HG03575 (cell line): ENCODE data around the gene HOXA5.

Experiments
- ATAC-seq: cut with Tn5 transposase; IDR thresholded peaks from one replicate; pipeline ENCODE4 v1.9.1; 2021; ENCODE audit not compliant: unreplicated experiment, insufficient number of reproducible peaks, low FRiP score; ENCODE audit errors: extremely low read depth

Gene HOXA5

GRCh38 chr7:27126596-27127327 lies 16.7 kb downstream of the HOXA5 start:
- no peak for ATAC-seq

GRCh38 chr7:27125986-27126394 lies 17.5 kb downstream of the HOXA5 start:
- no peak for ATAC-seq

- ATAC-seq: no peak
These were observed 18.4 kb downstream of the HOXA5 start for GRCh38 chr7:27124902-27125689.

GRCh38 chr7:27124096-27124901 lies 19.2 kb downstream of the HOXA5 start:
- ATAC-seq: no peak

- no peak for ATAC-seq
These were observed 19.9 kb downstream of the HOXA5 start for GRCh38 chr7:27123477-27124053.

- ATAC-seq: no peak
These were observed 20.4 kb downstream of the HOXA5 start for GRCh38 chr7:27123007-27123476.

GRCh38 chr7:27122077-27122910 lies 21.2 kb downstream of the HOXA5 start:
- ATAC-seq: no peak

GRCh38 chr7:27121684-27122076 lies 21.8 kb downstream of the HOXA5 start:
- no peak for ATAC-seq

- no peak for ATAC-seq
These were observed 24.0 kb downstream of the HOXA5 start for GRCh38 chr7:27119412-27119911.

GRCh38 chr7:27118580-27118979 lies 24.9 kb downstream of the HOXA5 start:
- no peak for ATAC-seq

- ATAC-seq: no peak
These were observed 25.5 kb downstream of the HOXA5 start for GRCh38 chr7:27117887-27118491.

GRCh38 chr7:27116962-27117886 lies 26.3 kb downstream of the HOXA5 start:
- ATAC-seq: no peak

- ATAC-seq: no peak
These were observed 27.2 kb downstream of the HOXA5 start for GRCh38 chr7:27116031-27116961.

GRCh38 chr7:27115221-27116026 lies 28.1 kb downstream of the HOXA5 start:
- no peak for ATAC-seq

- ATAC-seq: no peak
These were observed 28.6 kb downstream of the HOXA5 start for GRCh38 chr7:27114881-27115220.
